Measurements from ENCODE around the gene CARD19. TPM values are rescaled to one million over a fixed set of nuclear protein-coding genes. Genes with fewer than 3 reads are reported as not detected.

The CARD19 gene
- total and polyA plus RNA-seq, 9 of the 15 experiments (the other 6 are each of a cell fraction or from before 2014, with no cell fraction given): 0.90 to 34.9 (median 14.6) TPM

DNA sequence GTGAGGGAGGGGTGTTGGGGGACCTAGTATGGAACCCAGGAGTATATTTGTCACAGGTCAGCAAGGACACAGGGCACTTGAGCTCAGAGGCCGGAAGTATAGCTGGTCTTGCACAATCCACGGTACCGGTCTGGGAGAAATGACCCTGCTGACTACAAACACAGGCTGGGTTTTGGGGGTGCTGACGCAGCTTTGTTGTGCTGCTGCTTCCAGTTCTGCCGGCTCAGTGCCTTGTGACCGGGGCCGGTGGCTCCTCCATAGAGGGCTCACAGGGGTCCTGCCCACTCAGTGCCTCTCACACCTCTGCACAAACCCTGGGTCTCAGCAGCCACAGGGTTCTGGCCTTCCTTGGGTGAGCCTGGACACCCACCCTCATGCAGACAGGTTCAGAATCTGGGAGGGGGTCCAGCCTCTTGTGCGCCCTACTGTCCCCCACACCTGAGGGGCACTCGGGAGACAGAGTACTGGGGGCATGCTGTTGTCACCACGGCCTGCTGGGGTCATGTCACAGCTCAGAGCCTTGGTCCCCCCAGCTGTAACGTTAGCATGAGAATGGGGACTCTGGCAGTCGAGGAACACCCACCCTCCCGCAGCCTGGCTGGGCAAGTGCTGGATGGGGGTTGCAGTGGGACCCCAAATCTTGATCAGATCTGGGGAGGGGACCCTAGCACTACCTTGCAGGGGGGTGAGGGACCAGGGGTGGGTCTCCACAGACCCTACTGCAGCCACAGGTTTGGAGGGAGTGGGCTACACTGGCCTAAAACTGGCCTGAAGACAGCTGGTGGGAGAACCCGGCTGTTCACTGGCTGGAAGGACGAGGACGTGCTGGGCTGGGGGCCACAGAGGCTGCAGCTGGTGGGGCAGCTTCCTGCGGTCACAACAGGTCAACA, 20.3 kb downstream of the CARD19 start:
- H3K9ac ChIP-seq (ENCODE audit: insufficient read depth in 1 of 2, low read depth in 2 of 2, low read length in 2 of 2): peak overlapping the region in 1 of 2 experiments; percentile 59; a peak in 2 of 4 replicates
- POLR2A ChIA-PET: interaction anchor here (0.5 to 1.2 kb wide), 4 partner anchors 15 to 174 kb away, joined by 3 read pairs; no protein-coding TSS in a partner anchor
- TF ChIP-seq MTA3 (IDR thresholded peaks at IDR 0.05; ENCODE audit: borderline replicate concordance): no peak
- peak; percentile 71 for TF ChIP-seq GABPA (tag; conservative IDR thresholded peaks at IDR 0.05; ENCODE audit: low read depth)
- TF ChIP-seq, protein P1, sequence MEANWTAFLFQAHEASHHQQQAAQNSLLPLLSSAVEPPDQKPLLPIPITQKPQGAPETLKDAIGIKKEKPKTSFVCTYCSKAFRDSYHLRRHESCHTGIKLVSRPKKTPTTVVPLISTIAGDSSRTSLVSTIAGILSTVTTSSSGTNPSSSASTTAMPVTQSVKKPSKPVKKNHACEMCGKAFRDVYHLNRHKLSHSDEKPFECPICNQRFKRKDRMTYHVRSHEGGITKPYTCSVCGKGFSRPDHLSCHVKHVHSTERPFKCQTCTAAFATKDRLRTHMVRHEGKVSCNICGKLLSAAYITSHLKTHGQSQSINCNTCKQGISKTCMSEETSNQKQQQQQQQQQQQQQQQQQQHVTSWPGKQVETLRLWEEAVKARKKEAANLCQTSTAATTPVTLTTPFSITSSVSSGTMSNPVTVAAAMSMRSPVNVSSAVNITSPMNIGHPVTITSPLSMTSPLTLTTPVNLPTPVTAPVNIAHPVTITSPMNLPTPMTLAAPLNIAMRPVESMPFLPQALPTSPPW (CRISPR knock-in tag; IDR thresholded peaks at IDR 0.05): peak; percentile 79; the same call in 1 of the 2 replicates
- TF ChIP-seq TRIM24 (IDR thresholded peaks at IDR 0.05): no peak
- peak; percentile 53; the same call in 1 of the 2 replicates for TF ChIP-seq MAFG (tag; conservative IDR thresholded peaks at IDR 0.05)
- peak; percentile 39; the same call in 1 of the 2 replicates for TF ChIP-seq ZNF175 (CRISPR knock-in tag; IDR thresholded peaks at IDR 0.05; ENCODE audit: low read depth)
- peak; percentile 62; the same call in 1 of the 2 replicates for TF ChIP-seq ZNF766 (CRISPR knock-in tag; conservative IDR thresholded peaks at IDR 0.05)
- TF ChIP-seq ZNF592 (IDR thresholded peaks at IDR 0.05): peak; percentile 63; the same call in 1 of the 2 replicates
- no peak for TF ChIP-seq MYBL2 (IDR thresholded peaks at IDR 0.05; ENCODE audit: low read depth)
- no peak for TF ChIP-seq MYBL2 (CRISPR knock-in tag; IDR thresholded peaks at IDR 0.05; ENCODE audit: borderline replicate concordance)
- TF ChIP-seq, protein P2, sequence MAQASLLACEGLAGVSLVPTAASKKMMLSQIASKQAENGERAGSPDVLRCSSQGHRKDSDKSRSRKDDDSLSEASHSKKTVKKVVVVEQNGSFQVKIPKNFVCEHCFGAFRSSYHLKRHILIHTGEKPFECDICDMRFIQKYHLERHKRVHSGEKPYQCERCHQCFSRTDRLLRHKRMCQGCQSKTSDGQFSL (CRISPR knock-in tag; IDR thresholded peaks at IDR 0.05): no peak
- TF ChIP-seq, protein P2 (tag; IDR thresholded peaks at IDR 0.05): peak in 1 of 2 experiments; percentile 62; a peak in 1 of 4 replicates
- TF ChIP-seq ZNF75A (CRISPR knock-in tag; IDR thresholded peaks at IDR 0.05): no peak
- peak; percentile 65 for TF ChIP-seq MAFK (IDR thresholded peaks at IDR 0.05; ENCODE audit: low read length)
- TF ChIP-seq SNIP1 (IDR thresholded peaks at IDR 0.05; ENCODE audit: low read depth): no peak

More for the DNA sequence above, 20.3 kb downstream of the CARD19 start:
- Histone ChIP-seq H3K27ac (ENCODE audit: extremely low read depth, low read depth, low read length) (peak overlapping the region; percentile 32; the same call in 2 of the 3 replicates), H3K4me3 (no peak overlapping the region), H3K27me3 (ENCODE audit: control insufficient read depth in 2 of 2, insufficient read depth in 2 of 2, low read length in 2 of 2) (no peaks in the 10 kb centered on the region), H3K4me1 (replicated peaks in 1 of 2; ENCODE audit: control insufficient read depth in 2 of 2, insufficient read depth in 2 of 2, low read length in 2 of 2) (peaks cover 48 to 68% of the 10 kb centered on the region in 2 experiments), H3K79me2 (ENCODE audit: control insufficient read depth, insufficient read depth, low read length) (no peaks in the 10 kb centered on the region), H3K9me3 (replicated peaks; ENCODE audit: control insufficient read depth, insufficient read depth, low read depth, low read length) (no peaks in the 10 kb centered on the region), H4K20me1 (replicated peaks; ENCODE audit: control insufficient read depth, insufficient read depth, low read length) (no peaks in the 10 kb centered on the region), H2AFZ (ENCODE audit: low read depth, low read length) (peak overlapping the region; percentile 72), H3K9me1 (ENCODE audit: control insufficient read depth, insufficient read depth, low read length) (peaks cover 3% of the 10 kb centered on the region), H3K4me2 (ENCODE audit: insufficient read depth, low read length) (no peak overlapping the region), H3K36me3 (ENCODE audit: control insufficient read depth, insufficient read depth, low read length) (peaks cover 5% of the 10 kb centered on the region; the same call in 1 of the 3 replicates)
- BruUV-seq (replicated peaks): no TSS peak
- in situ Hi-C loops (cut with MboI): no loop called here
- intact Hi-C loops (cut with micrococcal nuclease): no loop called here
- WGBS (ENCODE audit: insufficient coverage, low coverage, missing lambda C conversion rate): 72% methylated on average over 13 of the region's 17 CpGs
- peak; percentile 44 for FAIRE-seq
- ATAC-seq: peak; percentile 8
- DNase-seq (ENCODE audit: extremely low read depth in 1 of 4, low spot score in 3 of 4): peak in 2 of 4 experiments; percentile 45 to 54
- CTCF ChIA-PET (ENCODE audit: low intra/inter-chr PET ratio): no interaction called here

Data from K562 (cell line).